ENCODE results near the gene DDAH2.
A peak's percentile ranks its signal among the peaks of the same experiment; 100 is the strongest.

DDAH2 gene

DNA sequence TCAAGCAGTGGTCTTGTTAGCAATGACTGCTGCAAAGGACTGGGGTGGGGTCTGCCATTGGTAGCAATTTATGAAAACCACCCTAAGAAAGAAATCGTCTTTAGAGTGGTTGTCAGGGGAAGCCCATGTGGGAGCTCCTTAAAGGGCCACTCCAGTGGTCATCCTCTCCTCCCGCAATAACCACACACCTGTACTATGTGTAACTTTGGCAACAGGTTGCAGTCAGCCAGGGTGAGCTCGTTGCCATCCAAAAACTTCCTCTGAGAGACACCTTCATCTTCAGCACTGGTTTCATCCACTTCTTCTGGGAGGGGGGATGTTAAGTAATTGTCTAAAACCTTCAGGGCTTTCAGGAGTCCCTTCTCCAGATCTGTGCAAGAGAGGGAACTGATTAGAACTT, 2.9 kb upstream of the DDAH2 start:
- H3K27ac ChIP-seq (ENCODE audit: low read depth in 2 of 2, low read length in 2 of 2) = peak overlapping the region in 1 of 2 donors; percentile 12
- peaks cover 36 to 39% of the 10 kb centered on the region in 2 donors for H3K36me3 ChIP-seq (ENCODE audit: control insufficient read depth in 2 of 2, insufficient read depth in 2 of 2, low read length in 2 of 2)
- H3K4me1 ChIP-seq (ENCODE audit: control insufficient read depth in 2 of 2, insufficient read depth in 2 of 2, low read length in 2 of 2) = peaks cover 42 to 45% of the 10 kb centered on the region in 2 donors
- no peak overlapping the region for H3K4me3 ChIP-seq (ENCODE audit: low read length in 2 of 2)
- no peaks in the 10 kb centered on the region for H3K27me3 ChIP-seq (ENCODE audit: control insufficient read depth in 2 of 2, insufficient read depth in 2 of 2, low read length in 2 of 2)
- H3K9me3 ChIP-seq (ENCODE audit: control insufficient read depth in 2 of 2, low read length in 2 of 2) = no peaks in the 10 kb centered on the region
- no peak overlapping the region for H3K9ac ChIP-seq (ENCODE audit: low read depth in 1 of 2, low read length in 2 of 2)

DNA sequence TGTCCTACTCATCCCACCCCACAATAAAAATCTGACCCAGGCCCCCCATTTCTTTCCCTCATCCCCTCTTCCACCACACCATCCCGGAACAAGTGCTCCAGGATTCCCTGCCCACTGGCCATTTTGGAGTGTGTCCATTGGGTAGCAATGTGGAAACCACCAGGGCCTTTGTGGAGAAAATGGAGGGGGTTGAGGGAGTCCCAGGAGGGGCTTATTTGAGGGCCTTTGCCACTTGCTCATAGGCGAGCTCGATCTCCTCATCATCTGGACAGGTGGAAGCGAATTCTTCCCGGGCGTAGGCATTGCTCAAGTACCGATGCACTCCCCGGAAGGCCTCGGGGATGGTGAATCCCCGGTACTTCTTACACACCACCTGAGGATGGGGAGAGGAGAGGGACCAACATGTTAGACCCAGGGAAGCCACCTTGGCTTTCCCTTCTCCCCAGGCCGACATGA, 1.6 kb upstream of the DDAH2 start:
- H3K9ac ChIP-seq (ENCODE audit: low read depth in 1 of 2, low read length in 2 of 2) = peak overlapping the region in 1 of 2 donors; percentile 60
- H3K9me3 ChIP-seq (ENCODE audit: control insufficient read depth in 2 of 2, low read length in 2 of 2) = no peaks in the 10 kb centered on the region
- peaks cover 45 to 52% of the 10 kb centered on the region in 2 donors for H3K4me1 ChIP-seq (ENCODE audit: control insufficient read depth in 2 of 2, insufficient read depth in 2 of 2, low read length in 2 of 2)
- no peaks in the 10 kb centered on the region for H3K27me3 ChIP-seq (ENCODE audit: control insufficient read depth in 2 of 2, insufficient read depth in 2 of 2, low read length in 2 of 2)
- peaks cover 45 to 46% of the 10 kb centered on the region in 2 donors for H3K36me3 ChIP-seq (ENCODE audit: control insufficient read depth in 2 of 2, insufficient read depth in 2 of 2, low read length in 2 of 2)
- peak overlapping the region in 1 of 2 donors; percentile 93 for H3K4me3 ChIP-seq (ENCODE audit: low read length in 2 of 2)
- peak overlapping the region; percentile 98 for H3K27ac ChIP-seq (ENCODE audit: low read depth in 2 of 2, low read length in 2 of 2)

DNA sequence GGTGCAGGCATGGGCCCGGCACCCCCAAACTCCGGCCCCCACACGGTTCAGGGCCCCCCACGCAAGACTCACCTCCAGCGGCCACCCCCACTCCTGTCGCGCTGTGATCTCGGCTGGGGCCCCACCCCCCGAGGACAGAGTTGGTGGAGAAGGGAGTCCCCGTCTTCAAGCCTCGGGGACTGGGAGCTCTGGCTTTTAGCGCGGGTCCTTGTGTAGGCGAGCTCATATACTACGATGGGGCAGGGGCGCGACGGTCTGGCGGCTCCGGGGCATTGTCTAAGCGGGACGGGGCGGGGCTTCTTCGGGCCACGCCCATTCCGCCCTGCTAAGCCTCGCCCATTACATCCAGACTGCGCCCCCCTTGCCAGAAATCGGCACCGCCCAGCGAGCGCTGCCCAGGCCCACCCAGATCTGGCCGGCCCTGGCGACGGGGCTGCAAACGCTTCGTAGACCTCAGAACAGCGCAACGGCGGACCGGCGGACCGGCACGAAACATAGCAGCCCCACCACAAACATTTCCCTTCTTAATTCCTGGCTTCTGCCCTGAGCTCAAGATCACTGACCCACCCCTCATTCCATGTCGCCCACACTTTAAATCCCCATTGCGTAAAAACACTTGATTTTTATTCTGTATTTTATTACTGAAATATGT, 1.0 kb upstream of the DDAH2 start:
- Histone ChIP-seq H3K36me3 (ENCODE audit: control insufficient read depth in 2 of 2, insufficient read depth in 2 of 2, low read length in 2 of 2) (peaks cover 45 to 46% of the 10 kb centered on the region in 2 donors), H3K4me3 (ENCODE audit: low read length in 2 of 2) (peak overlapping the region; percentile 84 to 93), H3K4me1 (ENCODE audit: control insufficient read depth in 2 of 2, insufficient read depth in 2 of 2, low read length in 2 of 2) (peaks cover 45 to 52% of the 10 kb centered on the region in 2 donors), H3K9me3 (ENCODE audit: control insufficient read depth in 2 of 2, low read length in 2 of 2) (no peaks in the 10 kb centered on the region), H3K27ac (ENCODE audit: low read depth in 2 of 2, low read length in 2 of 2) (peak overlapping the region; percentile 98), H3K27me3 (ENCODE audit: control insufficient read depth in 2 of 2, insufficient read depth in 2 of 2, low read length in 2 of 2) (no peaks in the 10 kb centered on the region), H3K9ac (ENCODE audit: low read depth in 1 of 2, low read length in 2 of 2) (peak overlapping the region; percentile 78 to 84)

DNA sequence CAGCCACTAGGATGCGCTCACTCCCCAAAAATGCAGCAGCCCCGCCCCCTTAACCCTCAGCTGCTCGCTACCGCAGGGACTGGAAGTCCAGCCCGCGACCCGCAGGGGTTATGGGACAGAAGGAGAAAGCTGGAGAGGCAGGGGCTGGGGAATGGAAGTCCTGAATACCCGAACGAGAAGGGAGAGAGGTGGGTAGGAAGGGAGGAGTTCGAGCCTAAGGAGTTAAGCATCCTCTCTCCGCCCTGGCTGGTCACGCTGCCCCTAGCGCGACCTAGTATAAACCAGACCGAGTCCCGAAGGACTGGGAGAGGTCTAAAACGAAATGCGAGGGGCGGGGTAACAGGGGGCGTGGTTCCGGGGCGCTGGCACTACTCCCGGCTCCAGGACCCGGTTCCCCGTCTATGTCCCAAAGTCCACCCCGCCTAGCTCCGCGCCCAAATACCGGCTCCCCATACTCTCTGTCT, 448 bp upstream of the DDAH2 start:
- H3K9me3 ChIP-seq (ENCODE audit: control insufficient read depth in 2 of 2, low read length in 2 of 2) = no peaks in the 10 kb centered on the region
- peak overlapping the region; percentile 84 to 93 for H3K4me3 ChIP-seq (ENCODE audit: low read length in 2 of 2)
- peaks cover 43 to 50% of the 10 kb centered on the region in 2 donors for H3K4me1 ChIP-seq (ENCODE audit: control insufficient read depth in 2 of 2, insufficient read depth in 2 of 2, low read length in 2 of 2)
- peak overlapping the region; percentile 98 for H3K27ac ChIP-seq (ENCODE audit: low read depth in 2 of 2, low read length in 2 of 2)
- no peaks in the 10 kb centered on the region for H3K27me3 ChIP-seq (ENCODE audit: control insufficient read depth in 2 of 2, insufficient read depth in 2 of 2, low read length in 2 of 2)
- H3K36me3 ChIP-seq (ENCODE audit: control insufficient read depth in 2 of 2, insufficient read depth in 2 of 2, low read length in 2 of 2) = peaks cover 45 to 46% of the 10 kb centered on the region in 2 donors
- H3K9ac ChIP-seq (ENCODE audit: low read depth in 1 of 2, low read length in 2 of 2) = peak overlapping the region; percentile 78 to 84

DNA sequence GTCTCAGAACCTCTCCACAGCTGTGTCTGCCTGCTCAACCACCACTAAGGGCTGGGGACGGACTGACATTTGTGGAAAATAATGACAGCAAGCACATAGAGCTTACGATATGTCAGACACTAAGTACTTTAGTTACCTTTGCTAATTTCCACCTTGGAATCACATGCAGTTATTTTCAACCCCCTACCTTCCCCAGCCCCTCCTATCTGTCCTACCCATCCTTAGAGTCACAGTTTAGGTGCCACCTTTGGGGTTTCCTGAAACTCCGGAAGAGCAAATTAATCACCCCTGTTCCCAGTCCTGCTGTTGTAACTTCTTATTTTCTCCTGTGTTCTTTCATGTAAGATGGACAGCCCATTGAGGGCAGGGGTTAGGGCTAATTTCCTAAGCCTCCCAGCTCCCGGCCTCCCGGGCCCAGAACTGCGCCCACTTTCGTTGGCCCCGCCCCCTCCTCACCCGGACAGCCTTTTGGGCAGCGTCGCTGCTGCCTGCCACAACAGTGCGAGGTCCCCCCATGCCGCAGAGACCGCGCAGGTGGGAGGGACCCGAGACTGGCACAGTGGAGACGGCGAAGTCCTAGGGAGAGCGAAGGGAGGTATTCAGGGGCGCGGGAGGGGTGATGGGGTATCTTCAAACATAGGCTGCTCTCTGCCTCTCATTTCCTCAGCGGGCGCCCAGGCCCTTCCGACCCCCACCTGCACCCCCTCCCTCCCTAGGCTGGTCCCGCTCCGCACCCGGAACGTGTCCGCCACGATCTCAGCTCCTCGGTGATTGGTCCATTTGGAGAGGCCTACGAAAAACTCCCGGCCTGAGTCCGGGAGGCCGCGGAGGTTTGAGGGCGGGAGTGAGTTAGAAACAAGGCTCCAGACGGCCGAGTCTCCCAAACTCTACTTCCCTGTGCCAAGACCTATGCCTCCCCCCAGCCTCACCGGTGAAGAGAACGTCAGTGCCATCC, 1.1 kb downstream of the DDAH2 start:
- Histone ChIP-seq H3K4me1 (ENCODE audit: control insufficient read depth in 2 of 2, insufficient read depth in 2 of 2, low read length in 2 of 2) (peaks cover 31 to 40% of the 10 kb centered on the region in 2 donors), H3K4me3 (ENCODE audit: low read length in 2 of 2) (peak overlapping the region; percentile 84 to 93), H3K36me3 (ENCODE audit: control insufficient read depth in 2 of 2, insufficient read depth in 2 of 2, low read length in 2 of 2) (peaks cover 31 to 32% of the 10 kb centered on the region in 2 donors), H3K27ac (ENCODE audit: low read depth in 2 of 2, low read length in 2 of 2) (peak overlapping the region; percentile 98), H3K27me3 (ENCODE audit: control insufficient read depth in 2 of 2, insufficient read depth in 2 of 2, low read length in 2 of 2) (no peaks in the 10 kb centered on the region), H3K9ac (ENCODE audit: low read depth in 1 of 2, low read length in 2 of 2) (peak overlapping the region; percentile 78 to 84), H3K9me3 (ENCODE audit: control insufficient read depth in 2 of 2, low read length in 2 of 2) (no peaks in the 10 kb centered on the region)

DNA sequence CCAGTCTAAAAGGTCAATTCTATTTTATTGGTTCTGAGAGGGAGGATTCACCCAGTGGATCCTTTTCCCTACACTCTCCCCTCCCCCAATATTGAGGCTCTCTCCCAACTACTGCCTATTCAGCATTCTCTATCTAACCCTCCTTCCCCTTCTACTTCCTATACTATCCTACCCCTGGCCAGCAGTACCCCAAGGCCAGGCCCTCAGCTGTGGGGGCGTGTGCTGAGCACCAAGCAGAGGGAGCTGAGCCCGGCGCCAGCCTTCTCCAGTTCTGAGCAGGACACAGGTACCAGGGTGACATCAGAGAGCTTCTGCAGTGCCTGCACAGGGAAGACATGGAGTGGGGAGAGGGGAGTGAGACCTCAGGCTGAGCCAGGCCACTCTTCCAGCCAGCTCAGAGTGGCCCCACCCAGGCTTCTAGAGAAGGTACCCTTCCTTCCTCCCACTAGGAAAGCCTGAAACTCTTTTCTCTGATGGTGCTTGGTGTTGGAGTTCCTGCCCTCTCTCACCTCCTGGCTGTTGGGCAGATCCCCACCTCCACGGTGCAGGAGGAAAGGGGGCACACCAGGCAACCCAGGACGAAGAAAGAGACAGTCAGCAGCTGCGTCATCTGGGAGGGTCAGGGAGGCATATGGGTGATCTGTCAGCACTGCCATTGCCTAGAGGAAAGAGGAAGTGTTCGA, 1.9 kb downstream of the DDAH2 start:
- H3K27me3 ChIP-seq (ENCODE audit: control insufficient read depth in 2 of 2, insufficient read depth in 2 of 2, low read length in 2 of 2) = no peaks in the 10 kb centered on the region
- peaks cover 31 to 42% of the 10 kb centered on the region in 2 donors for H3K4me1 ChIP-seq (ENCODE audit: control insufficient read depth in 2 of 2, insufficient read depth in 2 of 2, low read length in 2 of 2)
- peak overlapping the region in 1 of 2 donors; percentile 13 for H3K9ac ChIP-seq (ENCODE audit: low read depth in 1 of 2, low read length in 2 of 2)
- peak overlapping the region; percentile 98 for H3K27ac ChIP-seq (ENCODE audit: low read depth in 2 of 2, low read length in 2 of 2)
- no peaks in the 10 kb centered on the region for H3K9me3 ChIP-seq (ENCODE audit: control insufficient read depth in 2 of 2, low read length in 2 of 2)
- H3K4me3 ChIP-seq (ENCODE audit: low read length in 2 of 2) = peak overlapping the region; percentile 17 to 37
- H3K36me3 ChIP-seq (ENCODE audit: control insufficient read depth in 2 of 2, insufficient read depth in 2 of 2, low read length in 2 of 2) = peaks cover 27% of the 10 kb centered on the region in 2 donors

DNA sequence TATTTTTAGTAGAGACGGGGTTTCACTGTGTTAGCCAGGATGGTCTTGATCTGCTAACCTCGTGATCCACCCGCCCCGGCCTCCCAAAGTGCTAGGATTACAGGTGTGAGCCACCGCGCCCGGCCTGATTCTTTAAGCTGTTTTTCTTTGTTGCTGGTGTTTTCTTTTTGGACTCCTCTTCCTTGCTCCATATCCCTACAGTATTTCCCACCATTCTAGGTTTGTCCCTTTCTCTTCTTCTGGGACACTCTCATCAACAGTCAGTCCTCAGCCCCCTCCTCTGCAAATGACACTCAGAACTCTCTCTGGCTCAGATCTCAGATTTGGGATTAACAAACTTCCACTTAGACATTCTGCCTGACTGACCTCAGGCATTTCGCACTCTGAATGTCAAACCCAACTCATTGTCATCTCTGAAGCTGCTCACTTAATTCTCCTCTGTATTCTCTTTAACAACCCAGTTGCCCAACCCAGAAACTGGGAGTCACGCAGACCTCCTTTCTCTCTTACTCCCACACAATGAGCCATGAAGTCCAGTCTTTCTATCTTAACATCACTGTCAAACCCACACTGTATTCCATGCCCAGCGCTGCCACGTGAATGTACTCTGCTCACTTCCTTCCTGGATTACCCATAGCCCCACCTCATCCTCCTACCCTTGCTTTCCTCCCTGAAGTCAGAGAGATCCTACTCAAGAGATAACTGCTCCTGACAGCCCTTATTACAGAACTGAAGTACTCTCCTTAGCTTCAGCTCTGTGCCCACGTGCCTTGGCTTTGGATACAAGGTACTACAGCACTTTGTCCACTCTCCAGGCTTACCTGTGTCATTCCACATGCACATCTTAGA, 3.4 kb downstream of the DDAH2 start:
- no peak overlapping the region for H3K9ac ChIP-seq (ENCODE audit: low read depth in 1 of 2, low read length in 2 of 2)
- peaks cover 33 to 44% of the 10 kb centered on the region in 2 donors for H3K4me1 ChIP-seq (ENCODE audit: control insufficient read depth in 2 of 2, insufficient read depth in 2 of 2, low read length in 2 of 2)
- H3K4me3 ChIP-seq (ENCODE audit: low read length in 2 of 2) = no peak overlapping the region
- H3K27ac ChIP-seq (ENCODE audit: low read depth in 2 of 2, low read length in 2 of 2) = peak overlapping the region; percentile 98
- no peaks in the 10 kb centered on the region for H3K9me3 ChIP-seq (ENCODE audit: control insufficient read depth in 2 of 2, low read length in 2 of 2)
- H3K36me3 ChIP-seq (ENCODE audit: control insufficient read depth in 2 of 2, insufficient read depth in 2 of 2, low read length in 2 of 2) = peaks cover 15 to 18% of the 10 kb centered on the region in 2 donors
- no peaks in the 10 kb centered on the region for H3K27me3 ChIP-seq (ENCODE audit: control insufficient read depth in 2 of 2, insufficient read depth in 2 of 2, low read length in 2 of 2)

DNA sequence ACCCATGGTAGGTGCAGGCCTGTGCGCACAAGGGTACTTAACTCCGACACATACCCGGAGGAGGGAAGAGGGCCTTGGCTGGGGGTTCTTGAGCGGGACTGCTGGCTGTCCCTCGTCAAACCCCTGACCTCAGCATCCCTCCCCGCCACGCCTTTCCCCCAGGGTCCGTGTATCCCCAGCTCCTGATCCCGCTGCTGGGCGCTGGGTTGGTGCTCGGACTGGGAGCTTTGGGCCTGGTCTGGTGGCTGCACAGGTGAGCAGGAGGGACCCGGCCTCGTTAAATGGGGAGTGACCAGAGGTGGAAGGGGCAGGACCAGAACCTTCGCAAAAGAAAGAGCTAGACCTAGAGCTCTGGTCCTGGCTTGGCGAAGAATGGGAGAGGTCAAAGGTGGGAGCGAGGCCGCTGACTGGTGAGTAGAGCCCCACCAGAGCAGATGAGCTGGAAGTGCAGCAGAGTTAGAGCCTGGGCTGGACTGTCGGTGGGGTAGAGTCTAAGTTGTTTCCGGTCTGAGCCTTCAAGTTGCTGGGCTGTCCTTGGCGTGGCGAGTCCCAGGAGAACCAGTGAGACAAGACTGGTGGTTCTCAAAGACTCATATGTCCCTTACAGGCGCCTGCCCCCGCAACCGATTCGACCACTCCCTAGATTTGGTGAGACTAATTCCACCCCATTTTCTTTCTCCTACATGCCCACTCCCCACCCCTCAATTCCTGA, 5.0 kb downstream of the DDAH2 start:
- Histone ChIP-seq H3K4me1 (ENCODE audit: control insufficient read depth in 2 of 2, insufficient read depth in 2 of 2, low read length in 2 of 2) (peaks cover 28 to 45% of the 10 kb centered on the region in 2 donors), H3K27me3 (ENCODE audit: control insufficient read depth in 2 of 2, insufficient read depth in 2 of 2, low read length in 2 of 2) (no peaks in the 10 kb centered on the region), H3K36me3 (ENCODE audit: control insufficient read depth in 2 of 2, insufficient read depth in 2 of 2, low read length in 2 of 2) (peaks cover 12 to 16% of the 10 kb centered on the region in 2 donors), H3K9me3 (ENCODE audit: control insufficient read depth in 2 of 2, low read length in 2 of 2) (no peaks in the 10 kb centered on the region), H3K27ac (ENCODE audit: low read depth in 2 of 2, low read length in 2 of 2) (no peak overlapping the region), H3K4me3 (ENCODE audit: low read length in 2 of 2) (no peak overlapping the region), H3K9ac (ENCODE audit: low read depth in 1 of 2, low read length in 2 of 2) (no peak overlapping the region)
